HG03280 (cell line): ENCODE measurements around the gene SVOP.
"Not testable (repeated sequence)": the region's sequence is repeated elsewhere in the genome, so short reads cannot be mapped to it uniquely, and the experiment has no call there.

ENCODE experiments used
- ATAC-seq: cut with Tn5 transposase; IDR thresholded peaks from one replicate; pipeline ENCODE4 v1.9.1; 2021; ENCODE audit warnings: mild to moderate bottlenecking, moderate library complexity; ENCODE audit not compliant: unreplicated experiment

SVOP gene

DNA sequence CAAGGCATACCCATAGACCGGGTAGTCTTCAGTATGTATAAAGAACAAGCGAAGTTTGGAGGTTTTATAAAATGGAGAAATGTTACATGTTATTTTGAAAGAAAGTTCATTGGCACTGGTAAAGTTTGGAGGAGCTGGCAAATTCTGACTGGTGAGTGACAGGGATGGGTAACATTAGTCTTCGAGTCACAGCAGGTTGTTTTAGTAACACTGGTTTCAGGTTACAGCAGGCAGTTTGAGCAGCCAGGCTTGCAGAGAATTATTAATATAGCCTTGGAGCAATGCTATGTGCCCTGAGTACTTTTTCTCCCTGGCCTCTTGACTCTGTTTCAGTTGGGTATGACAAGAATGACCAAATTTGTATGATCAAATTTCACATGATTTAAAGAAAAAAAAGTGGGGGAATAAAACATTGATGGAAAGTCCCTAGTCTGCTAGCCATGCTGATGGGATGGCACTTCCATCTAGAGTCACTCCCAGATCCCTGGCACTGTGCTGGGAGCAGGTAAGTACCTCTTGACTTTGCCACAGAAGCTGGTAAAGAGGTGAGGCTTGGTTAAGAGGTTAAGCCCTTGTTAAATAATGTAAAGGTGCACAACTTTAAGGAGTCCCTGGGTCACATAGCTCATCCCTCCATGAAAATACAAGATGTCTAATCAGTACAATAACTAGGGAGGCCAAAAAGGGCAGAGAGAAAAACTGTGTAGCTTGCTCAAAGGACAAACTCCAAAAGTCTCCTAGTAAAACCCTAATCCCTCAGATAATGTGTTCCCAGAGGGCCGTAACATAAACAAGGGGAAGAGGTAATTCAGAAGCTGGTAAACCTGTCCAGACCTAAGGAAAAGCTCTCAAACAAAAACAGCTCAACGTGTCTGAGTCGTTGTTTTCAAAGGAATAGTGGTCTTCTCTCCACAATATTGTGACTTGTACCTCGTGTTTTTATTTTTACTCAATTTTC lies 12.7 kb upstream of the SVOP start:
- ATAC-seq, result no peak

DNA sequence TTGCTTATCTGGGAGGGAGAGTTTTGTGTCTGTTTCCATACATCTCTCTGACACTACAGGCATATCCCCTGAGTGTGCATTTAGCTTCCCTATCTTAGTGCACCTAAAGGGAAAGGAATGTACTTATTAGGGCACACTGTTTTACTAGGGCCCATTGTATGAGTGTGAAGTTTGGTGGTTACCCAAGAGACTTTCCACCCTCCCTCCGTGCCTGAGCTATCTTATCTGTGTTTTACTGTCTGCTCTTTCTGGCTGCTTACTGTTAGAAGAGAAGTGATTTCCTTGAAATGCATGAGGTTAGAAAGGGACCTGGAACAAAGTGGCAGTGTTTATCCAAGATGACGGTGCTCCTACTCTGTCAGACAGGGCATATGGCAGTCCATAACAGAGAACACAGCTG lies 8.5 kb upstream of the SVOP start:
- no peak for ATAC-seq

DNA sequence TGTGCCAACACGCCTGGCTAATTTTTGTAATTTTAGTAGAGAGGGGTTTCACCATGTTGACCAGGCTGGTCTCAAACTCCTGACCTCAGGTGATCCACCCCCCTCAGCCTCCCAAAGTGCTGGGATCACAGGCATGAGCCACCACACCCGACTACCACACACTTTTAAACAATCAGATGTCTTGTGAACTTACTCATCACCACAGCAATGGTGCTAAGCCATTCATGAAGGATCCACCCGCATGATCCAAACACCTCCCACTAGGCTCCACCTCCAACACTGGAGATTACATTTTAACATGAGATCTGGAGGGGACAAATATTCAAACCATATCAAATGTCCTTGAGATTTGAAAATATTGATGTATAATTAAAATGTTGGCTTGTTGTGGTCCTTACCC lies 7.8 kb upstream of the SVOP start:
- not testable (repeated sequence) for ATAC-seq

DNA sequence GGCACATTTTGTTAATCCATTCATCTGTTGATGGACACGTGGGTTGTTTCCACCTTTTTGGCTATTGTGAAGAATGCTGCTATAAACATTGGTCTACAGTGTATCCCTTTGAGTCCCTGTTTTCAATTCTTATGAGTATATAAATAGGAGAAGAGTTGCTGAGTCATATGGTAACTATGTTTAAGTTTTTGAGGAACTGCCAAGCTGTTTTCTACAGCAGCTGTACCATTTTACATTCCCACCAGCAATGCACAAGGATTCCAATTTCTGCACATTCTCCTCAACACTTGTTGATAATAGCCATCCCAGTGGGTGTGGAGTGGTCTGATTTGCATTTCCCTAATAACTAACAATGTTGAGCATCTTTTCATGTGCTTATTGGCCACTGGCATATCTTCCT lies 6.9 kb upstream of the SVOP start:
- ATAC-seq, result no peak

DNA sequence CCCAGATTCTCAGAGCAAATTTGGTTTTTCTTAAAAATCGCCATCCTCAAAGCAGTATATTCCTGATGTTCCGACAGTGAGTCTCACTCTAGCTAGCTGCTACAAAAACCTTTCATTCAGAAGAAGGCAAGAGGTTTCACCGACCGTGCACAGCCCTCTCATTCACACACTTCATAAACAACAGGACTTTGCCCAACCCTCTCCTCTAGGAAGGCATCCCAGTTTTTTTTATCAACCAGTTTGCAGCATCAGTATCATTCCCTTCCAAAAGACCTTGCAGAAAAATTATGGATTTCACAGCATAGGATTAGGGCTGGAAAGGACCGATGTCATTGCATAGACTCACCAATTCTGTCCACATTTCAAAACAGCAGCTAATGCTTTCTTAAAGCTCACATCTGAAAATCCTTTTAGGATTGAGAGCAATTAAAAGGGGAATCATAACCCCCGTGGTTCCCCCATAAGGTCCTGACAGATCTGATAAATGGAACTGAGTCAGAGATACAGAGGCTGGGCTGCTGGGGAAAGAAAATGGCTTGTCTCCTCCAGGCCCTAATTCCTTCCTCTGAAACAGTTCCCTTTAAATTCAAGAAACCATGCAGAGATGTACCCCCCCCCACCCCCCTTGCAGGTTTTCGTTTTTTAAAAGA lies 597 bp downstream of the SVOP start:
- ATAC-seq, result no peak

DNA sequence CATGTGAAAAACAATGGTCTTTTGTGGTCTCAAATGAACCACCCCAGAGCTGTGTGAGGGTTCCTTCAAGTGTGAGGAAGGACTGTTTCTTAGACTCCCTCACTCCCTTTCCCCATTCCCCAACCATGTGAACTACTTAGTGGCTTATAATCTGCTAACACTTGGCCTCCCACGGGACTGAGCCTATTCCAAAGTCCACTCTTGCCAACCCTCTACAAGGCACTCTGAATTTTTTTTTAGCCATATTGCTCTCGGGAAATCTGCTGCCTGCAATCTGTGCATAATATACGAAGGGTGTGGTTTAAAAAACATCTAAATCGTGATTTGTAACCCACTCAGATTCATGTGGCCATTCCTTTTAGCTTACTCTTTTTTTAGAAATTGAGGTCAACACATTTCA lies 2.6 kb downstream of the SVOP start:
- ATAC-seq, result no peak

DNA sequence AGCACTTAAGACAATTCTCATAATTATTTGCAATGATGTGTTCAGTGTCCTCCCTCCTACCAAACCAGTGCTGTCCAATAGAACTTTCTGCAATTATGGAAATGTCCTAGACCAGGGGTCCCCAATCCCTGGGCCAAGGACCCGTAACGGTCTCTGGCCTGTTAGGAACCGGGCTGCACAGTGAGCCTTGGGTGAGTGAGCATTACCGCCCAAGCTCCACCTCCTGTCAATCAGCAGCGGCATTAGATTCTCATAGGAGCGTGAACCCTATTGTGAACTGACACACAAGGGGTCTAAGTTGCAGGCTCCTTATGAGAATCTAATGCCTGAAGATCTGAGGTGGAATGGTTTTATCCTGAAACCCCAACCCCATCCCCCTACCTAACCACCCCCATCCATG lies 3.9 kb downstream of the SVOP start:
- no peak for ATAC-seq

DNA sequence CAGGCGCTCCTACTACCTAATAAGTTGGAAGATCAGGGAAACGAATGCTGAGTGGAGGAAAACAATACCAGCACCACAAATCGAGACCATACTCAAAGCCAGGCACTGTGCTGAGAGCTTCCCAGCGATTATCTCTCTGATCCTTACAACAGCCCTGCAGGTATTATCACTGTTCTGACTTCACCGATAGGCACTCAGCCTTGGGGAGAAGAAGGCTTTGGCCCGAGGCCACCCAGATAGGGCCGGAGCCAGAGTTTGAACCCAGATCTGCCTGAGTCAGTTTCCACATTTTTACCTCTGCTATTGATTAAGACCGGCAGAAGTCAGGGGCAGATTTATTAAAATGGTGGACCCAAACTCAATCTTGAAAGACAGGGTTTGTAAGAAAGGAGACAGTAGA lies 4.9 kb downstream of the SVOP start:
- no peak for ATAC-seq

DNA sequence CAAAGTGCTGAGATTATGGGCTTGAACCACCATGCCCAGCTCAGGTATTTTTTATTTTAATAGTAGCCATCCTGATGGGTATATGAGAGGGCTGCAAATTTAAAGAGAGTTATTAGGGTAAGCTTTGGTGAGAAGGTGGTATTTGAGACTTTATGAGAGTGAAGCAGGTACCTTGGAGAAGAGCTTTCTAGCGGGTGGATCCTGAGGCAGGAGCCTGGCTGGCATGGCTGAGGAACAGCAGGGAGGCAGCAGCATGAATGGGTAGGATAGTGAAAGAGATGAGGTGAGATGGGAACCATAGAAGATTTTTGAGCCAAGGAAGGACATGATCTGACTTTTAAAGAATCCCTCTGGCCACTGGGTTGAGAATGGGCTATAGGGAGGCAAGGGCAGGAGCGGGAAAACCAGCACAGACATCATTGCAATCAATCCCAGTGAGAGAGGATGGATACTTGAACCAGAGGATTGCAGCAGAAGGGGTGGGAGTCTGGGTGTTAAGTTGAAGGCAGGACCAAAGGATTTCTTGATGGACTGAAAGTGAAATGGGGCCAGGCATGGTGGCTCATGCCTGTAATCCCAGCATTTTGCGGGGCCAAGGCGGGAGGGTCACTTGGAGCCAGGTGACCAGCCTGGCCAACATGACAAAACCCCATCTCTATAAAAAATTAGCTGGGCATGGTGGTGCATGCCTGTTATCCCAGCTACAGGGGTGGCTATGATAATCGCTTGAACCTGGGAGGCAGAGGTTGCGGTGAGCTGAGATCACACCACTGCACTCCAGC lies 5.7 kb downstream of the SVOP start:
- ATAC-seq, result no peak

DNA sequence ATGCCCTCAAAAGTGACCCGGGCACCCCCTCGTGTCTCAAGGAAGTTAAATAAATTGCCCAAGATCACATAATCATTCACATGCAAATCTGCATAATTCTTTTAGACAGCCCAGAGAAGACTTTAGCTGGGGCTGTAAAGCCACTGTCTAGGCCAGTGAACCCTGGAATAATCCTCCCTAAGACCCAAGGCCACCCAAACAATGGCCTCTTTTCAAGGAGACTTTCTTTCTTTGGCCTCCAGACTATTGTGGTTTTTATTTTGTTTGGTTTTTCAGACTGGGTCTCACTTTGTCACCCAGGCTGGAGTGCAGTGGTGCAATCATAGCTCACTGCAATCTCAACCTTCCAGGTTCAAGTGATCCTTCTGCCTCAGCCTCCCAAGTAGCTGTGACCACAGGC lies 10.6 kb downstream of the SVOP start:
- ATAC-seq, result no peak

DNA sequence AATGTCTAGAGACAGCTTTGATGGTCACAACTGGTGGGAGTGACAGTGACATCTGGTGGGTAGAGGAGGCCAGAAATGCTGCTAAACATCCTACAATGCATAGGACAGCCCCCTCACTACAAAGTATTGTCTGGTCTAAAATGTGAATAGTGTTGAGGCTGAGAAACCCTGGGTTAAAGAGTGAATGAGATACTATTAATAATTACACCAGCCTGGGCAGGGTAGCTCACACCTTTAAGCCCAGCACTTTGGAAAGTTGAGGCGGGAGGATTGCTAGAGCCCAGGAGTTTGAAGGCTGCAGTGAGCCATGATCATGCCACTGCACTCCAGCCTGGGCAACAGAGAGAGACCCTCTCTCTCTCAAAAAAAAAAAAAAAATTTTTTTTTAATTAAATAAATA lies 11.1 kb downstream of the SVOP start:
- ATAC-seq, result no peak

DNA sequence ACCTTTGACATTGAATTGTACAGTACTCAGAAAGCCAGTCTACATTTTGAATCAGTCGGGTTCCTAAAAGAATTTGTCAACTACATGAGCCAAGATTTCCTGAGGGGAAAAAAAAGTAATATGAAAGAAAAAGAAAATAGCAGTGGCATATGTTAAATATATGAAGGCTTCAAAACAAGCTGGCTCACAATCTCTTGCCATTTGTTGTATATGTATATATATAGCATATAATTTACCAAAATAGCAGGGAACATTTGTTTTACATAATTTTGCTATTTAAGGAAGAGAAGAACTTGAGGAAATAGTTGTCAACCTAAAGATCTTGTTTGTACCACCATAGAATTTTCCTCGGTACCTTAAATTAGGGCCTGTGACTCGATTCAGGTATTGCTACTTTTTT lies 16.9 kb downstream of the SVOP start:
- no peak for ATAC-seq

DNA sequence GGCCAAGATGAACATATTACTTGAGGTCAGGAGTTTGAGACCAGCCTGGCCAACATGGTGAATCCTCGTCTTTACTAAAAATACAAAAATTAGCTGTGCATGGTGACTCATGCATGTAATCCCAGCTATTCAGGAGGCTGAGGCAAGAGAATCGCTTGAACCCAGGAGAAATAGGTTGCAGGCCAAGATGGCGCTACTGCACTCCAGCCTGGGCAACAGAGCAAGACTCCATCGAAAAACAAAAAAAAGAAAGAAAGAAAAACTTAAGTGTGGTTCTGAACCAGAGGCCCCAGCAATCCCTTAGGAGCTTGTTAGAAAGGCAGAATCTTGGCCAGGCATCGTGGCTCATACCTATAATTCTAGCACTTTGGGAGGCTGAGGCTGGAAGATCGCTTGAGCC lies 24.5 kb downstream of the SVOP start:
- no peak for ATAC-seq

DNA sequence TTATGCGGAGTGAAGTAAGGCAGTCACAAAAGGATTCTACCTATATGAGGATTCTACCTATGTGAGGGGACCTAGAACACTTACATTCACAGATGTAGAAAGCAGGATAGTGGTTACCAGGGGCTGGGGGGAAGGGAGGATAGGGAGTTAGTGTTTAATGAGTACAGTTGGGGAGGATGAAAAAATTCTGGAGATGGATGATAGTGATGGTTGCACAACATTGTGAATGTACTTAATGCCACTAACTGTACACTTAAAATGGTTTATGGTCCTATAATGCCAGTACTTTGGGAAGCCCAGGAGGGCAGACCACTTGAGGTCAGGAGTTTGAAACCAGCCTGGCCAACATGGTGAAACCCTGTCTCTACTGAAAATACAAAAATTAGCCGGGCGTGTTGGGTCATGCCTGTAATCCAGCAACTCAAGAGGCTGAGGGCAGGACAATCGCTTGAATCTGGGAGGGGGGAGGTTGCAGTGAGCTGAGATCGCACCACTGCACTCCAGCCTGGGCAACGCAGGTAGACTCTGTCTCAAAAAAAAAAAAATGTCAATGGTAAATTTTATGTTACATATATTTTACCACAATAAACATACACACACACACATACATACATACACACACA lies 25.4 kb downstream of the SVOP start:
- ATAC-seq, result no peak

DNA sequence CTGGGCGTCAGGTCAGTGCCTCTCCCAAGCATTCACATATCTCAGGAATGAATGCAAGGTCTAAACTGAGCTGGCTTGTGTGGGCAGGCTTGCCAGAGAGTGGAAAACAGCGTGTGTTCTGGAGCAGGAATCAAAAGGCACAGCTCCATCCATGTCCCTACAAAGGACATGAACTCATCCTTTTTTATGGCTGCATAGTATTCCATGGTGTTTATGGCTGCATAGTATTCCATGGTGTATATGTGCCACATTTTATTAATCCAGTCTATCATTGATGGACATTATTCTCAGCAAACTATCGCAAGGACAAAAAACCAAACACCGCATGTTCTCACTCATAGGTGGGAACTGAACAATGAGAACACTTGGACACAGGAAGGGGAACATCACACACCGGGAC lies 30.8 kb downstream of the SVOP start:
- not testable (repeated sequence) for ATAC-seq

DNA sequence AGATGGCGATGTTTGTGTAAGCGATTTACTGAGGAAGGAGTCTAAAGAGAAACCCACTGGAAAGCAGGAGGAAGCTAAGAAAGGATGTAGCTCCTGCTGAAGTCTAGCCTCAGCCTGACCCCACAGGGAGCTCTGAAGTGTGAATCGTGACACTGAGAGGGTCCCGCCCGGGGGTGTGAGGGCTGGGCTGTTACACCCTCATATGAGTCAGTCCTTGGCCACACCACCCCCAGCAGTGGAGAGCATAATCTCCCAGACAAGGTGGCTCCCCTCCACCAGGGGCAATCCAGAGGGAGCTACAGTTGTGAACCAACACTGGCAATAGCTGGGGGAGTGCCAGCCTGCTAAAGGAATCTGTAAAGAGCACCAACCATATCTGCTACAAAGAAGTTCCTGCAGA lies 31.5 kb downstream of the SVOP start:
- ATAC-seq, result no peak

DNA sequence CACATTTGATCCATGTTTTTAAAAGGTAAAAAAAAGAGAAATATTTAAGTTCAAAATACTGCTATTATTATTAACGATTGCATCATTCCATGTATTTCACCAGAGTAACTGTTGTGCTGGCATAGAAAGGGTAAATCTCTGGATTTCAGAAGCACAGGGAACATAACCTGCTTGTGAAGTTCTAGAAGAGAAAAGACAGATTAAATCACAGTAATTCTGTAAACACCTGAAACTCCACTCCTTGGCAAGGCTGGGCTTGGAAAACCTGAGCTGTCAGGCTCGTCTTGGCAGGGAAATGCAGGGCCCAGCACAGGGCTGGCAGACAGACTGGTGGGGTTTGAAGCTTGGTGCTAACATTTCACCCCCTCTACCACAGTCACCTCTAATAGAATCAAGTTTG lies 35.1 kb downstream of the SVOP start:
- ATAC-seq, result no peak

DNA sequence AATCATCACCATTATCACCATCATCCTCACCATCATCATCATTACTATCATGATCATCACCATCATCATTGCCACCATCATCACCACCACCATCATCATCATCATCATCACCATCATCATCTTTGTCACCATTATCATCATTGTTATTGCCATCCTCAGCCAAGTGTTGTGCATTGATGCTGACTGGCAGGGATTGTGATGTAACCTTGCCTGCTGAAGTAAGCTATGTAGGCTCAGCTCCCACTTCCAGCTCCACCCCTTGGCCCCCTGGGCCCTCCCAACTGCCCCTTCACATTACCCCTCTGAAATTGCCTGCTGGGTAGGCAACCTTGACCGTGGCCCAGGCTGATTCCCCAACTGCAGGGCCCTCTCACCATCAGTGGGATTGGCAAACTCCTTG lies 37.6 kb downstream of the SVOP start:
- ATAC-seq, result no peak

DNA sequence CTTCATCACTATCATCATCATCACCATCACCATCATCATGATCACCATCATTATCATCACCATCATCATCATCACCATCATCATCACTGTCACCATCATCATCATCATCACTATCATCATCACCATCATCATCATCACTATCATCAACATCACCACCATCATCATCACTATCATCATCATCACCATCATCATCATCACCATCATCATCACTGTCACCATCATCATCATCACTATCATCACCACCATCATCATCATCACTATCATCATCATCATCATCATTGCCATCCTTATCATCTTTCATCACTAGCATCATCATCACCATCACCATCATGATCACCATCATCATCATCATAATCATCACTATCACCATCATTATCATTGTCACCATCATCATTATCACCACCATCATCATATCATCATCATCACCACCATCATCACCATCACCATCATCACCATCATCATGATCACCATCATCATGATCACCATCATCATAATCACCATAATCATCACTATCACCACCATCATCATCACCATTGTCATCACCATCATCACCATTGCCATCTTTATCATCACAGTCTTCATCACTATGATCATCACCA lies 38.1 kb downstream of the SVOP start:
- no peak for ATAC-seq

DNA sequence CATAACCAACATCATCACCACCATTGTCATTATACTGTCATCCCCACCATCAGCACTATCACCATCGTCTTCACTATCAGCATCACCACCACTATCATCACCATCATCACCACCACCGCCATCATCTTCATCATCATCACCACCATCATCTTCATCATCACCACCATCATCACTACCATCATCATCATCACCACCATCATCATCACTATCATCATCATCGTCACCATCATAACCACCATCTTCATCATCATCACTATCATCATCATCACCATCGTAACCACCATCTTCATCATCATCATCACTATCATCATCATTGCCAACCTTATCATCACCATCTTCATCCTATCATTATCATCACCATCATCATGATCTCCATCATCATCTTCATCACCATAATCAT lies 39.0 kb downstream of the SVOP start:
- no peak for ATAC-seq
